Erythroblast (primary cell): Measurements from ENCODE around the gene OPTC.

Experiments used
- GATA1 ChIP-seq: IDR thresholded peaks from 2 replicates; pipeline ENCODE4 v1.6.1; 2011; ENCODE audit warnings: low read depth, mild to moderate bottlenecking, control low read depth, low read length, moderate library complexity
- POLR2A ChIP-seq: IDR thresholded peaks from 2 replicates; pipeline ENCODE4 v1.6.1; 2011; ENCODE audit warnings: mild to moderate bottlenecking, low read length

GRCh38 chr1:203524152-203524551, 30.2 kb downstream of the OPTC start:
- no peak for TF ChIP-seq POLR2A
- no peak for TF ChIP-seq GATA1
